HFFc6 (cell line): ENCODE results near the gene RBM22. TPM values are rescaled to one million over a fixed set of nuclear protein-coding genes. Genes with fewer than 3 reads are reported as not detected.
A peak's percentile ranks its signal among the peaks of the same experiment; 100 is the strongest.

Source experiments
- DNase-seq: peaks from one replicate; pipeline ENCODE4 v3.0.0-alpha.2; 2018
- H3K27ac Mint-ChIP-seq: 2 replicates; pipeline ENCODE4 v1.8.0; 2020; ENCODE audit warnings: mild to moderate bottlenecking, mixed read lengths
- H3K27me3 Mint-ChIP-seq: 2 replicates; pipeline ENCODE4 v1.8.0; 2021; ENCODE audit warnings: mild to moderate bottlenecking, moderate library complexity, mixed read lengths; ENCODE audit not compliant: insufficient read depth
- H3K36me3 Mint-ChIP-seq: 2 replicates; pipeline ENCODE4 v1.8.0; 2021; ENCODE audit warnings: low read depth, mixed read lengths
- H3K4me1 Mint-ChIP-seq: 2 replicates; pipeline ENCODE4 v1.8.0; 2020; ENCODE audit warnings: low read depth, mixed read lengths
- H3K4me3 Mint-ChIP-seq: 2 replicates; pipeline ENCODE4 v1.8.0; 2020; ENCODE audit warnings: mild to moderate bottlenecking, moderate library complexity, mixed read lengths
- H3K9me3 Mint-ChIP-seq: 2 replicates; pipeline ENCODE4 v1.8.0; 2020; ENCODE audit warnings: mild to moderate bottlenecking, mixed read lengths
- total RNA-seq, 6 experiments: library from RNA; stranded (reverse); fragmentation: NEBNext Ultra II Directional; extraction: Animal tissue kit (Norgen Biotek cat#: 25700); gene quantifications; 2 replicates in 1 of 6; 3 replicates in 5 of 6; pipeline ENCODE4 v1.2.3, GENCODE V29; 2021
- TF ChIP-seq, protein P1 (sequence below): fragments of 200-600 bp; sonication (generic); IDR thresholded peaks from 2 replicates; pipeline ENCODE4 v1.5.0; 2021; ENCODE audit warnings: antibody characterized with exemption, mild to moderate bottlenecking

RBM22 gene
- total RNA-seq, 6 experiments from 2014 or later: 32.6 to 40.2 (median 35.4) TPM

DNA sequence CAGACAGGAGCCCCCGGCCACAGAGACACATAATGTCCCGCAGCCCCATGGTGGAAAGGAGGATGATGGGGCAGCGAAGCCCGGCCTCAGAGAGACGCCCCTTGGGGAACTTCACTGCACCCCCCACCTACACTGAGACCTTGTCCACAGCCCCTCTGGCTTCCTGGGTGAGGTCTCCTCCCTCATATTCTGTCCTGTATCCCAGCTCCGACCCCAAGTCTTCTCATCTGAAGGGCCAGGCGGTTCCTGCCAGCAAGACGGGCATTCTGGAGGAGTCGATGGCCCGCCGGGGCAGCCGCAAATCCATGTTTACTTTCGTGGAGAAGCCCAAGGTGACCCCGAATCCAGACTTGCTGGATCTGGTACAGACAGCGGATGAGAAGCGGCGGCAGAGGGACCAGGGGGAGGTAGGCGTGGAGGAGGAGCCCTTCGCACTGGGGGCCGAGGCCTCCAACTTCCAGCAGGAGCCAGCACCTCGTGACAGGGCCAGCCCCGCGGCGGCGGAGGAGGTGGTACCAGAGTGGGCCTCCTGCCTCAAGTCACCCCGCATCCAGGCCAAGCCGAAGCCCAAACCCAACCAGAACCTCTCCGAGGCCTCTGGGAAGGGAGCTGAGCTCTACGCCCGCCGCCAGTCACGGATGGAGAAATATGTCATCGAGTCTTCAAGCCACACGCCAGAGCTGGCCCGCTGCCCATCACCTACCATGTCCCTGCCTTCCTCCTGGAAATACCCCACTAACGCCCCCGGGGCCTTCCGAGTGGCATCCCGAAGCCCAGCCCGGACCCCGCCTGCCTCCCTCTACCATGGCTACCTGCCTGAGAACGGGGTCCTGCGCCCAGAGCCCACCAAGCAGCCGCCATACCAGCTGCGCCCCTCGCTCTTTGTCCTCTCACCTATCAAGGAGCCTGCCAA lies 51.5 kb downstream of the RBM22 start:
- peaks cover 47% of the 10 kb centered on the region for H3K4me1 Mint-ChIP-seq

DNA sequence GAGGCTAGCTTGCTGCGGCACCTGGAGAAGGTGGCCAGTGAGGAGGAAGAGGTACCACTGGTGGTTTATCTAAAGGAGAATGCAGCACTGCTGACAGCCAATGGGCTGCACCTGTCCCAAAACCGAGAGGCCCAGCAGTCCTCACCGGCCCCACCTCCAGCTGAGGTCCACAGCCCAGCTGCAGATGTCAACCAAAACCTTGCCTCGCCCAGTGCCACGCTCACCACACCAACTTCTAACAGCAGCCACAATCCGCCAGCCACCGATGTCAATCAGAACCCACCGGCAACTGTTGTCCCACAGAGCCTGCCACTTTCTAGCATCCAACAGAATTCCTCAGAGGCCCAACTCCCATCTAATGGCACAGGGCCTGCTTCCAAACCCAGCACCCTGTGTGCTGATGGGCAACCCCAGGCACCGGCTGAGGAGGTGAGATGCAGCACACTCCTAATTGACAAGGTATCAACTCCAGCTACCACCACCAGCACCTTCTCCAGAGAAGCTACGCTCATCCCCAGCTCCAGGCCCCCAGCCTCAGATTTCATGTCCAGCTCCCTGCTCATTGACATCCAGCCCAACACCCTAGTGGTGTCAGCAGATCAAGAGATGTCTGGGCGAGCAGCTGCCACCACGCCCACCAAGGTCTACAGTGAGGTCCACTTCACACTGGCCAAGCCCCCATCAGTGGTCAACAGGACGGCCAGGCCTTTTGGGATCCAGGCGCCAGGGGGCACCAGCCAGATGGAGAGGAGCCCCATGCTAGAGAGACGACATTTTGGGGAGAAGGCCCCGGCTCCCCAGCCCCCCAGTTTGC lies 52.4 kb downstream of the RBM22 start:
- H3K36me3 Mint-ChIP-seq: peaks cover 13% of the 10 kb centered on the region
- DNase-seq: no peak
- H3K4me1 Mint-ChIP-seq: peaks cover 47% of the 10 kb centered on the region
- no peak overlapping the region for H3K4me3 Mint-ChIP-seq
- no peak overlapping the region for H3K27ac Mint-ChIP-seq
- TF ChIP-seq, protein P1, sequence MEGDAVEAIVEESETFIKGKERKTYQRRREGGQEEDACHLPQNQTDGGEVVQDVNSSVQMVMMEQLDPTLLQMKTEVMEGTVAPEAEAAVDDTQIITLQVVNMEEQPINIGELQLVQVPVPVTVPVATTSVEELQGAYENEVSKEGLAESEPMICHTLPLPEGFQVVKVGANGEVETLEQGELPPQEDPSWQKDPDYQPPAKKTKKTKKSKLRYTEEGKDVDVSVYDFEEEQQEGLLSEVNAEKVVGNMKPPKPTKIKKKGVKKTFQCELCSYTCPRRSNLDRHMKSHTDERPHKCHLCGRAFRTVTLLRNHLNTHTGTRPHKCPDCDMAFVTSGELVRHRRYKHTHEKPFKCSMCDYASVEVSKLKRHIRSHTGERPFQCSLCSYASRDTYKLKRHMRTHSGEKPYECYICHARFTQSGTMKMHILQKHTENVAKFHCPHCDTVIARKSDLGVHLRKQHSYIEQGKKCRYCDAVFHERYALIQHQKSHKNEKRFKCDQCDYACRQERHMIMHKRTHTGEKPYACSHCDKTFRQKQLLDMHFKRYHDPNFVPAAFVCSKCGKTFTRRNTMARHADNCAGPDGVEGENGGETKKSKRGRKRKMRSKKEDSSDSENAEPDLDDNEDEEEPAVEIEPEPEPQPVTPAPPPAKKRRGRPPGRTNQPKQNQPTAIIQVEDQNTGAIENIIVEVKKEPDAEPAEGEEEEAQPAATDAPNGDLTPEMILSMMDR: no peak
- no peaks in the 10 kb centered on the region; the same call in 1 of the 2 replicates for H3K27me3 Mint-ChIP-seq
- H3K9me3 Mint-ChIP-seq: no peaks in the 10 kb centered on the region

More for the DNA sequence above, 51.5 kb downstream of the RBM22 start:
- Mint-ChIP-seq H3K9me3 (no peaks in the 10 kb centered on the region), H3K36me3 (peaks cover 13% of the 10 kb centered on the region), H3K4me3 (no peak overlapping the region), H3K27me3 (no peaks in the 10 kb centered on the region), H3K27ac (no peak overlapping the region)
- TF ChIP-seq, protein P1: no peak
- DNase-seq: no peak

DNA sequence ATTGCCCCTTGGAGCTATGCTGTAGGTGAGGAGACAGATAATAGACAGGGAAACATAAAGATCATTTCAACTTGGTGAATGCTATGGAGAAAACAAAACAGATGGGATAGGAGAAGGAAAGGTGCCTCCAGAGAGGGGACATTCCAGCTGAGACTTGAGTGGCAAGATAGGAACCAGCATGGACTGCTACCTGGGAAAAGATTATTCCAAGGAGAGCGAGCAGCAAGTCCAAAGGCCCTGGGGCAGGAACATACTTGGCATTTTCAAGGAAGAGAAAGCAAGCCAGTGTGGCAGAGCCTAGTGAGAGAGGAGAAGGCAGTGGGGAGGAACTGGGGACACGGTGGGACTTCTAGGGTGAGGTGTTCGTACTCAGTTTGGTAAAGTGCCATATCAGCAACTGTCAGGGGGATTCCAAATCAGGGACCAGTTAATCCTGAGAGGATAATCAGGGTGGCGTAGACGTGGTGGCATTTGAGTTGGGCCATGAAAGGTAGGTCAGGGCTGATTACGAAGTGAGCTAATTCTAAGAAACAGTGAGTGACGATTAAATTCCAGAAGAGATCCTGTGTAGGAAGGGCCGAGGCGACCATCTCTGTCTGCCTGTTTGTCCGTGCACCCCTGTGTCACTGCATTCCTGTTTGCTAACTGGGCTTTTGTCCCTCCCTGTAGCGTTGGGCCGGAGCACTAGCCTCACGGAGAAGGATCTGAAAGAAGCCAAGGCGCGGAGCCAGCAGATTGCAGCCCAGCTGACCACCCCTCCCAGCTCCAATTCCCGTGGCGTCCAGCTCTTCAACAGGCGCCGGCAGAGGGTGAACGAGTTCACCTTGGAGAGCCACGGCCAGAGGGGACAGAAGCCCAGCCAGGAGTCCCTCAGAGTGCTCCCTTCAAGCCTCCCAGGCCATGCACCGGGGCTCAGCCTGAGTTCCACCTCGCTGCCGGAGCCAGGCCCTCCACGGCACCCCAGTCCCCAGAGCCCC lies 53.3 kb downstream of the RBM22 start:
- no peak for DNase-seq
- Mint-ChIP-seq H3K9me3 (no peaks in the 10 kb centered on the region), H3K4me3 (no peak overlapping the region), H3K27ac (no peak overlapping the region), H3K36me3 (peaks cover 8% of the 10 kb centered on the region), H3K27me3 (no peaks in the 10 kb centered on the region; the same call in 1 of the 2 replicates), H3K4me1 (peaks cover 47% of the 10 kb centered on the region)
- TF ChIP-seq, protein P1: no peak

DNA sequence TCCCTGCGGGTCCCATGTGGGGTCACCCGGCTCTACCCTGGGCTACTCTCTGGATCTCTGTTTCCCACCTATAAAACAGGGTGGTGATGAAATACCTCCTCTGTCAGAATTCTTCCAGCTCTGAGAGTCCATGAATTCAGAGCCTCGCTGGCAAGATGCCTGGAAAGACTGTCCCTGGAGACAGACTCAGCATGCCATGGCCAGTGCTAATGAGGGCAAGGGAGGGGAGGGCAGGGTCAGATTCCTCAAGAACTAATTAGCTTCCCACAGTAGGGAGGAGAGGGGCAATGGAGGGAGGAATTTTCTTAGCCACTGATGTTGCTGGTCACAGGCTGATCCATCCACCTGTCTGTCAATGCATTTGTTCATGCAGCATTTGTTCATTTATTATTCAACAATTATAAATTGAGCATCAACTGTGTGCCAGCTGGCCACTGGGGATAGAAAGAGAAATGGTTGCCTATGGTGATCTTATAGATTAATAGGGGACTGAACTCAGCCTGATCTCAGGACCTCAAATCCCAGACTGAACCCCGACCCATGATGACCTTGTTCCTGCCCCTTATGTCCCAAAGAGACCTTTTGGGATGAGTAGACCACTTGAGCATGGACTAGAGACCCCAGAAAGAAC lies 55.7 kb downstream of the RBM22 start:
- TF ChIP-seq, protein P1: no peak
- peaks cover 58% of the 10 kb centered on the region for H3K4me1 Mint-ChIP-seq
- H3K27me3 Mint-ChIP-seq: no peaks in the 10 kb centered on the region; the same call in 1 of the 2 replicates
- H3K36me3 Mint-ChIP-seq: peaks cover 8% of the 10 kb centered on the region
- peak overlapping the region; percentile 55 for H3K4me3 Mint-ChIP-seq
- DNase-seq: peak; percentile 83
- no peaks in the 10 kb centered on the region for H3K9me3 Mint-ChIP-seq
- H3K27ac Mint-ChIP-seq: peak overlapping the region; percentile 76
